Esophagus muscularis mucosa (tissue), 4 donors: ENCODE measurements around the gene FCGBP. TPM values are rescaled to one million over a fixed set of nuclear protein-coding genes. Genes with fewer than 3 reads are reported as not detected.
A peak's percentile ranks its signal among the peaks of the same experiment; 100 is the strongest.
"Not testable (repeated sequence)": the region's sequence is repeated elsewhere in the genome, so short reads cannot be mapped to it uniquely, and the experiment has no call there.

Source experiments
- DNase-seq: peaks from one replicate; pipeline ENCODE4 v3.0.0-alpha.2; 2017; ENCODE audit errors: extremely low spot score
- H3K27ac ChIP-seq, 4 donors: fragments of 200-600 bp; sonication (generic); replicated peaks in 1 of 4; 1 replicate in 3 of 4; 2 replicates in 1 of 4; pipeline ENCODE4 v1.5.1; 2016 to 2019; ENCODE audit warnings: mild to moderate bottlenecking in 1 of 4
- H3K27me3 ChIP-seq, 4 donors: fragments of 200-600 bp; sonication (generic); one replicate each; pipeline versions ENCODE4 v1.5.1 to v1.6.0; 2016 to 2019
- H3K36me3 ChIP-seq, 4 donors: fragments of 200-600 bp; sonication (generic); one replicate each; pipeline ENCODE4 v1.5.1; 2016 to 2019
- H3K4me1 ChIP-seq, 4 donors: fragments of 200-600 bp; sonication (generic); one replicate each; pipeline ENCODE4 v1.5.1; 2016 to 2019
- H3K4me3 ChIP-seq, 4 donors: fragments of 200-600 bp; sonication (generic); 1 replicate in 2 of 4; 2 replicates in 2 of 4; pipeline ENCODE4 v1.5.1; 2016 to 2019; ENCODE audit warnings: mild to moderate bottlenecking in 4 of 4, moderate library complexity in 1 of 4
- H3K9me3 ChIP-seq, 4 donors: fragments of 200-600 bp; sonication (generic); 1 replicate in 3 of 4; 2 replicates in 1 of 4; pipeline ENCODE4 v1.5.1; 2016 to 2019
- EP300 ChIP-seq: sonication (generic); formaldehyde crosslinking; IDR thresholded peaks from one replicate; pipeline ENCODE4 v1.6.1; 2017; ENCODE audit warnings: antibody characterized with exemption
- POLR2A ChIP-seq: fragments of 450-650 bp; IDR thresholded peaks from one replicate; pipeline ENCODE4 v1.6.1; 2017; ENCODE audit warnings: antibody characterized with exemption, moderate library complexity, mild to moderate bottlenecking, low read depth
- POLR2AphosphoS5 ChIP-seq, 2 donors: sonication (generic); formaldehyde crosslinking; IDR thresholded peaks; one replicate each; pipeline ENCODE4 v1.6.1; 2017; ENCODE audit warnings: antibody characterized with exemption in 2 of 2
- WGBS: methylation state at CpG from one replicate; pipeline ENCODE4 v1.1.5; 2018; 5-methylcytosine and 5-hydroxymethylcytosine counted together
- intact Hi-C: fragments of 100-400 bp; cut with DNase I; formaldehyde crosslinking; loops from one replicate; pipeline ENCODE4 v1.15.1; 2023
- total RNA-seq, 4 donors: library from RNA; depleted of rRNA; stranded (reverse); fragments of >200 nt; gene quantifications; one replicate each; pipeline versions ENCODE4 v1.1.0 to v1.2.1, GENCODE V29; 2016
- TF ChIP-seq, protein P1 (sequence below), 3 experiments: fragments of 200-600 bp in 2 of 3; fragments of 450-650 bp in 1 of 3; sonication (generic) in 2 of 3; IDR thresholded peaks; one replicate each; pipeline ENCODE4 v1.5.1; 2017 to 2019; ENCODE audit warnings: antibody characterized with exemption in 3 of 3, mild to moderate bottlenecking in 2 of 3, moderate library complexity in 1 of 3

Gene FCGBP
- total RNA-seq, 4 donors from 2014 or later: 2.1 to 8.1 (median 4.4) TPM

DNA sequence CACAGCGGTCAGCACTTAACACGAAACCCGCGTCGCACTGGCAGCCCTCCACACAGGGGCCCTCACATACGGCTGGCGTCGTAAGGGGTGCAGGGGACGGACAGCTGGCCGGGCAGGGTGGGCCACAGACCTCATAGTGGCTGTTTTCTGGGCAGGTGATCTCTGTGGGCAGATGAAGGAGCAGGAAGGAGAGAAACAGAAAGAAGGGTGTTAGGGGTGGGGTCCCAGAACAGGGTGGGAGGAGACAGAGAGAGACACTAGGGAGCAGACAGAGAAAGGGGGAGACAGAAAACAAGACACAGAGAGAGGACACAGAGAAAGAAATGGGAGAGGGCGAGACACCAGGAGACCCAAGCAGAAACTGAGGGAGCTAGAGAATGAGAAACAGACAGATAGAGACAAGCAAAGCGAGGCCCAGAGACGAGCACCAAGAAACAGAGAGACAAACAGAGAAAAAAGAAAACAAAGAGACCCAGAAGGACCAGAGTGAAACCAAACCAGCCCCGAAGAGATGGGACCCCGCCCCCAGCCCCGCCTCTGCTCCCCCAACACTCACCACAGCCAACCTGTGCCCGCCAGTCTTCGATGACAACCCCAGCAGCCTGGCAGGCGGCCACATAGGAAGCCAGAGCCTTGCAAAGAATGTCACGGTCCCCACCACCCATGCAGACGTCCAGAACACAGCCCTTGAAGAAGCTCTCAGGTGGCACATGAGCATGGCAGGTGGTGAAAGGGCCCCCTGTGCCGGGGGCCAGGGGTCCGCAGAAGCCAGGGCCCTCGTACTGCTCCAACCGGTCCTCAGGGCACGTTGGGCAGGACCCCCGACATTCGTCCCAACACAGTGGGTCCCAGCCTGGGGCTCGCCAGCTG is 40.8 kb downstream of the FCGBP start:
- H3K27me3 ChIP-seq: peaks cover 0 to 30% (median 10%) of the 10 kb centered on the region in 4 donors
- DNase-seq, H3K9me3 ChIP-seq, H3K36me3 ChIP-seq, intact Hi-C loops, H3K4me1 ChIP-seq, H3K27ac ChIP-seq, H3K4me3 ChIP-seq: not testable (repeated sequence)
- WGBS: 65% methylated on average over 23 of the region's 29 CpGs

DNA sequence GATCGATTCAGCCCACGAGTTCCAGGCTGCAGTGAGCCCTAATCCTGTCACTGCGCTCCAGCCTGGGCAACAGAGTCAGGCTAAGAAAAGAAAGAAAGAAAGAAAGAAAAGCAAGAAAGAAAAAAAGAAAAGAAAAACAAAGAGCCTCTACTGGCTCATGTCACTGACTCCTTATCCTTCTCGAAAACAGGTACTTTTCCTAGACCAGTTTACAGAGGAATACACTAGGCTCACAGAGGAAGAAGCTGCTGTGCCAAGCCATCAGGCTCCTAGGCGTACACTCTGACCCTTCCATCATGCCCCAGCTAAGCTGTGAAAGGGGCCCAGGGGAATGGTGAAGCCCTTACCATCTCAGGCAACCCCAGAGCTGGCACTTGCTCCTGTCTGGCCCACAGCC is 41.9 kb downstream of the FCGBP start:
- WGBS: 69% methylated on average over 5 of the region's 5 CpGs
- intact Hi-C loops: not testable (repeated sequence)

DNA sequence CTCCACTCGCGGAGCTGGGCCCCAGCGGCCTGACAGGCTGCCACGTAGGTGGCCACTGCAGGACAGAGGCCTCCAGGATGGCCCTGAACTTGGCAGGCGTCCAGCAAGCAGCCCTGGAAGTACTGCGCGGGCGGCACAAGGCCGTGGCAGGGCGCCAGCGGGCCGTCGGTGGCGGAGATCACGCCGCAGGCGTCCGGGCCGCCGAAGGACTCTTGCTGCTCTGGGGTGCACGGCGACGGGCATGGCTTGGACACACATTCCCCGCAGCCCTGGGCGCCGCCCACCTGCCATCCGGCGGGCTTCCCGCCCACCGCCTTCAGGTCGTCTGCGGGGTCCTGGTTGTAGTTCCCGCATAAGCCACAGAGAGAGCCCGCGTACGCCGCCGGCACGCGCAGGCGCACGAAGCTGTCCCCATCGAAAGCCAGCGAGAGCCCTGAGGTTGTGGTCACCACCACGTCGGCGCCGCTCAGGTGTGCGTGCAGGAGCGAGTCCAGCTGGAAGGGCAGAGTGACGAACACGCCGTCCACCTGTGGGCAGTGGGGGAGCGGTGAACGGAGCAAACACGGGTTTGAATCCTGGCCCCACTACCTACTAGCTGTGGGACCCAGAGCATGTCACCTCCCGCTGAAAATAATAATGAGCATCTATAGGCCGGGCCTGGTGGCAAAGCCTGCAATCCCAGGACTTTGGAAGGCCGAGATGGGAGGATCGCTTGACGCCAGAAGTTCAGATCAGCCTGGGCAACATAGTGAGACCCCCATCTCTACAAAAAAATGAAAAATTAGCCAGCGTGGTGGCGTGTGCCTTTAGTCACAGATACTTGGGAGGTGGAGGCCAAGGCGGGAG is 42.6 kb downstream of the FCGBP start:
- H3K4me1 ChIP-seq, H3K9me3 ChIP-seq, H3K27ac ChIP-seq, intact Hi-C loops, H3K36me3 ChIP-seq, DNase-seq: not testable (repeated sequence)
- WGBS: 53% methylated on average over 63 of the region's 64 CpGs
- Histone ChIP-seq H3K4me3 (peak overlapping the region in 1 of 4 donors; percentile 5), H3K27me3 (peaks cover 0 to 30% (median 10%) of the 10 kb centered on the region in 4 donors)

More for the DNA sequence above, 41.9 kb downstream of the FCGBP start:
- not testable (repeated sequence) for DNase-seq, H3K36me3 ChIP-seq, H3K9me3 ChIP-seq, H3K27ac ChIP-seq, H3K4me1 ChIP-seq, H3K4me3 ChIP-seq
- peaks cover 0 to 30% (median 10%) of the 10 kb centered on the region in 4 donors for H3K27me3 ChIP-seq

DNA sequence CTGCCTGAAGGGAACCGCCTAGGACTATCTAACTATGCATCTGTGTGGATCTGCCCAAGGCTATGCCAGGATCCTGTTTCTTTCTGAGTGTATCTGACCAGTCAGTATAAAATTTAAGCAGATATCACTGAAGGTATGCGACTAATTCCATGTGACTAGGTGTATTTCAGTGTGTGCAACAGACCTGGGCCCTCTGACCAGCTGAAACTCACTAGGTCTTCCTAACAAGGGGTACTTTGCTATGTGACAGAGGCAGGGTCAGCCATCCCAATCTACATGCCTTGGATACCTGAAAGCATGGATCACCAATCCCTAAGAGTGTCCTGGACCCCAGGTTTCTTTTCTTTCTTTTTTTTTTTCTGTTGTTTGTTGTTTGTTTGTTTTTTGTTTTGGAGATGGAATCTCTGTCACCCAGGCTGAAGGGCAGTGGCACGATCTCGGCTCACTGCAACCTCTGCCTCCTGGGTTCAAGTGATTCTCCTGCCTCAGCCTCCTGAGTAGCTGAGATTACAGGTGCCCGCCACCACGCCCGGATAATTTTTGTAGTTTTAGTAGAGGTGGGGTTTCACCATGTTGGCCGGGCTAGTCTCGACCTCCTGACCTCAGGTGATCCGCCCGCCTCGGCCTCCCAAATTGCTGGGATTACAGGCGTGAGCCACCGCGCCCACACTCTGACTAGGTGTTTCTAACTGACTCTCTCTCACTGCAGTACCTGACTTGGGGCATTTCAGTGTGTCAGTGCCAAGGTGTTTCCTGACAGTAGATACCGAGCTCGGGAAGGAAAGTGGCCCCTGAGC is 43.5 kb downstream of the FCGBP start:
- intact Hi-C loops: no loop called here
- Histone ChIP-seq H3K36me3 (no peaks in the 10 kb centered on the region), H3K4me1 (peaks cover 0 to 6% (median 5%) of the 10 kb centered on the region in 4 donors), H3K4me3 (no peak overlapping the region), H3K27ac (no peak overlapping the region), H3K9me3 (no peaks in the 10 kb centered on the region), H3K27me3 (peaks cover 0 to 30% (median 10%) of the 10 kb centered on the region in 4 donors)
- 81% methylated on average over 17 of the region's 17 CpGs for WGBS
- DNase-seq: no peak
- TF ChIP-seq POLR2A: no peak
- TF ChIP-seq, protein P1, sequence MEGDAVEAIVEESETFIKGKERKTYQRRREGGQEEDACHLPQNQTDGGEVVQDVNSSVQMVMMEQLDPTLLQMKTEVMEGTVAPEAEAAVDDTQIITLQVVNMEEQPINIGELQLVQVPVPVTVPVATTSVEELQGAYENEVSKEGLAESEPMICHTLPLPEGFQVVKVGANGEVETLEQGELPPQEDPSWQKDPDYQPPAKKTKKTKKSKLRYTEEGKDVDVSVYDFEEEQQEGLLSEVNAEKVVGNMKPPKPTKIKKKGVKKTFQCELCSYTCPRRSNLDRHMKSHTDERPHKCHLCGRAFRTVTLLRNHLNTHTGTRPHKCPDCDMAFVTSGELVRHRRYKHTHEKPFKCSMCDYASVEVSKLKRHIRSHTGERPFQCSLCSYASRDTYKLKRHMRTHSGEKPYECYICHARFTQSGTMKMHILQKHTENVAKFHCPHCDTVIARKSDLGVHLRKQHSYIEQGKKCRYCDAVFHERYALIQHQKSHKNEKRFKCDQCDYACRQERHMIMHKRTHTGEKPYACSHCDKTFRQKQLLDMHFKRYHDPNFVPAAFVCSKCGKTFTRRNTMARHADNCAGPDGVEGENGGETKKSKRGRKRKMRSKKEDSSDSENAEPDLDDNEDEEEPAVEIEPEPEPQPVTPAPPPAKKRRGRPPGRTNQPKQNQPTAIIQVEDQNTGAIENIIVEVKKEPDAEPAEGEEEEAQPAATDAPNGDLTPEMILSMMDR (IDR thresholded peaks at IDR 0.05): no peak
- no peak for TF ChIP-seq POLR2AphosphoS5 (IDR thresholded peaks at IDR 0.05)
- TF ChIP-seq EP300: no peak

DNA sequence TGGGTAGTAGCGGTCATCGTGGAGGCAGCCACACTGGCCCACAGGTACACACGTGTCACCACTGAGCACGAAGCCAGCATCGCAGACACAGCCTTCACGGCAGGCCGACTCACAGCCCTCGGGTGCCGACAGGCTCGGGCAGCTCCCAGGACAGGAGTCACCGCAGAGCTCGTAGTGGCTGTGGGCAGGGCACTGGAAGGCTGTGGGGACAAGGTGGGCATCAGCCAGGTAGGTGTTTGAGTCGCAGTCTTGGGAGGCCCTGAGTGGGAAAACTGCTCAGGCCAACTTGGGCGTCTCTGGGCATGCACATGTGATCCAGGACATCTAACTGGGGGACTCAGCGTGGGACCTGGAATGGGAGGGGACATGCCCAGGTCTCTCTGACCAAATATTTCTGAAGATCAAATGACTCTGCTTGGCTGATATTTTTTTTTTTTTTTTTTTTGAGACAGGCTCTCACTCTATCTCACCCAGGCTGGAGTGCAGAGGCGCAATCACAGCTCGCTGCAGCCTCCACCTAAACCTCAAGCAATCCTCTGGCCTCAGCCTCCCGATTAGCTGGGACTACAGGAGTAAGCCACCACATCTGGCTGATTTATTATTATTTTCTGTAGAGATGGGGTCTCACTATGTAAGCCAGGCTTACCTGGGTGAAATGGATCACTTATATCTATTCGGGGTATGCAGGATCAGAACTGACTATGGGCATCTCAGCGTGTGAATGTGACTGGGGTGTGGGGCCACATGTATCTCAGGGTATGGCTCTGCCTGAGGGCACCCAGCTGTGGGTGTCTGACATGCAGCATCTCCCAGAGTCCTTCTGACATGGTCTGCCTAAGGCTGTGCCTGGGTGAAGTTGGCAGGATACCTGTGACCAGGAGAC is 44.3 kb downstream of the FCGBP start:
- WGBS: 90% methylated on average over 17 of the region's 20 CpGs
- H3K4me1 ChIP-seq, H3K36me3 ChIP-seq, intact Hi-C loops, H3K27ac ChIP-seq, H3K9me3 ChIP-seq, H3K4me3 ChIP-seq, DNase-seq: not testable (repeated sequence)
- H3K27me3 ChIP-seq: peaks cover 0 to 30% (median 10%) of the 10 kb centered on the region in 4 donors

DNA sequence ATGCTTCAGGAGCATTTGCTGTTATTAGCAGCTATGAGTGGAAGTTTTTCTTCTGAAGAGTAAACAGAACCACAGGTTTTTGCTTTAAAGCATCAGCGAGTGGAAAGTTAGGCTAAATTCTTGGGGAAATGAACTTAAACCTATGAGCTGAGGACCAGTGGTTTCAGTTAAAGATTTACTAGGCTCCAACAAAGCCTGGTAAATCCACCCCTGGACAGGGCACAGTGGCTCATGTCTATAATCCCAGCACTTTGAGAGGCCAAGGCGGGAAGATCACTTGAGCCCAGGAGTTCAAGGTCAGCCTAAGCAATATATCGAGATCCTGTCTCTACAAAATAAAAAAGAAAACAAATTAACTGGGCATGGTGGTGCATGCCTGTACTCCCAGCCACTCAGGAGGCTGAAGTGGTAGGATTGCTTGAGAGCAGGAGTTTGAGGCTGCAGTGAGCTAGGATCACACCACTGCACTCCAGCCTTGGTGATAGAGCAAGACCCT is 46.9 kb downstream of the FCGBP start:
- H3K9me3 ChIP-seq, DNase-seq, H3K27ac ChIP-seq, H3K36me3 ChIP-seq, intact Hi-C loops, H3K4me3 ChIP-seq, H3K4me1 ChIP-seq: not testable (repeated sequence)
- 57% methylated on average over 2 of the region's 3 CpGs for WGBS
- peaks cover 0 to 20% (median 10%) of the 10 kb centered on the region in 4 donors for H3K27me3 ChIP-seq

DNA sequence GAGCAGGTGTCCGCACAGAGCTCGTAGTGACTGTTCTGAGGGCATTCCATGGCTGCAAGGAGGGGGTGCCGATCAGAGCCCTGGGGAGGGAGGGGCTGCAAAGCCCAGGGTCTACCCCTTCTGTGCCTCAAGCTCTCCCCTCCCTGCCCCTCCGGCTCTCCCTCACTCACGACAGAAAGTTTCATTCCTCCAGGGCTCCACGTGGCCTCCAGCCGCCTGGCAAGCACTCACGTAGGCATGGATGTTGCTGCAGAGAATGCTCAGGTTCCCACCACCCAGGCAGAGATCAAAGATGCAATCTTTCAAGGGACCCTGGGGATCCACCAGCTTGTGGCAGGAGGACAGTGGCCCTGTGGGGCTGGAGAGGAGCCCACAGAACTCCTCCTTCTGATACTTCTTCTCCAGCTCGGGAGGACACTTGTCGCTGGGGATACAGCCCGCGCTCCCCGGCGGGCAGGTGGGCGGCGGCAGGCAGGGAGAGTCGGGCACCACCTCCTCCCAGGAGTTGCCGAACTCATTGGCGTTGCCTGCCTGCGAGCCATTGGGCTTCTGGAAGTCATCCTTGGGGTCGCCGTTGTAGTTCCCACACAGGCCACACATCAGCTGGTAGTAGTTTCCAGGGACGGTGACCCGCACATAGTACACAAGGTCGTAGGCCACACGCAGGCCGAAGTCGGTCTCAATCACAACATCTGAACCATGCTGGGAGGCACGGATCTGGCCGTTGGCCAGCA is 48.4 kb downstream of the FCGBP start:
- H3K9me3 ChIP-seq, H3K36me3 ChIP-seq, H3K27ac ChIP-seq, DNase-seq, H3K4me3 ChIP-seq, H3K27me3 ChIP-seq, intact Hi-C loops, H3K4me1 ChIP-seq: not testable (repeated sequence)
- whole genome bisulfite sequencing: 86% methylated on average over 16 of the region's 30 CpGs

DNA sequence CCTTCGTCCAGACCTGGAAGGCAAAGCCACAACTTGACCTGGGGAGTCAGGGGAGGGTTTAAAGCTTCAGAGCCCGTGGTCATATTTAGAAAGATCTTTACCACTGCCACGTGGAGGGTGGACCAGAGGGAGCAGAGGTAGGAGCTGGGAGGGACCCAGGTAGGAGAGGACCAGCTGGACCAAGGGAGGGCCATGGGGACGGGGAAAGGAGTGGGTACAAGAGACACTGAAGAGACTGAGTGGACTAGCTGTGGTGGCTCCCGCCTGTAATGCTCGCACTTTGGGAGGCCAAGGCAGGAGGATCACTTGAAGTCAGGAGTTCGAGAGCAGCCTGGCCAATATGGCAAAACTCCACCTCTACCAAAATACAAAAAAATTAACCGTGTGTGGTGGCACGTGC is 49.7 kb downstream of the FCGBP start:
- H3K4me1 ChIP-seq, H3K9me3 ChIP-seq, DNase-seq, H3K4me3 ChIP-seq, intact Hi-C loops, H3K36me3 ChIP-seq, H3K27ac ChIP-seq, H3K27me3 ChIP-seq: not testable (repeated sequence)
- 78% methylated on average over 5 of the region's 9 CpGs for WGBS
